ENCODE data around the gene ZGPAT. TPM values are rescaled to one million over a fixed set of nuclear protein-coding genes. Genes with fewer than 3 reads are reported as not detected.

The ZGPAT gene
- total and polyA plus RNA-seq, 2 of the 13 experiments (the other 11 are each of a cell fraction or from before 2014, with no cell fraction given) = 23.0 to 41.9 TPM

DNA sequence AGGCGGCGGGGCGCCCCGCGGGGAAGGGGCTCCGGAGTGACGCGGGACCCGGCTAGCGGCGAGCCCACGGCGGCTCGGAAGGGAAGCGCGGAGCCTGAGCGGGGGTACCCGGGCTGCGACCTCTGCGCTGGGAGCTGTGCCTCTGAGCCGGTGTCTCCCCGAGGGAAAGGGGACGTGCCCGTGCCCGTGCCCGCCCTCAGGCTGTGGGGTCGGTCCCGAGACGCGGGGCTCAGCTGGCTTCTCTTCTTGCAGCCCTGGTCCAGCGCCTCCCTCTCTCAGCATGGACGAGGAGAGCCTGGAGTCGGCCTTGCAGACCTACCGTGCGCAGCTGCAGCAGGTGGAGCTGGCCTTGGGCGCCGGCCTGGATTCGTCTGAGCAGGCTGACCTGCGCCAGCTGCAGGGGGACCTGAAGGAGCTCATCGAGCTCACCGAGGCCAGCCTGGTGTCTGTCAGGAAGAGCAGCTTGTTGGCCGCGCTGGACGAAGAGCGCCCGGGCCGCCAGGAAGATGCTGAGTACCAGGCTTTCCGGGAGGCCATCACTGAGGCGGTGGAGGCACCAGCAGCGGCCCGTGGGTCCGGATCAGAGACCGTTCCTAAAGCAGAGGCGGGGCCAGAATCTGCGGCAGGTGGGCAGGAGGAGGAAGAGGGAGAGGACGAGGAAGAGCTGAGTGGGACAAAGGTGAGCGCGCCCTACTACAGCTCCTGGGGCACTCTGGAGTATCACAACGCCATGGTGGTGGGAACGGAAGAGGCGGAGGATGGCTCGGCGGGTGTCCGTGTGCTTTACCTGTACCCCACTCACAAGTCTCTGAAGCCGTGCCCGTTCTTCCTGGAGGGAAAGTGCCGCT, 686 bp downstream of the ZGPAT start (continued):
- TF ChIP-seq, protein P1, sequence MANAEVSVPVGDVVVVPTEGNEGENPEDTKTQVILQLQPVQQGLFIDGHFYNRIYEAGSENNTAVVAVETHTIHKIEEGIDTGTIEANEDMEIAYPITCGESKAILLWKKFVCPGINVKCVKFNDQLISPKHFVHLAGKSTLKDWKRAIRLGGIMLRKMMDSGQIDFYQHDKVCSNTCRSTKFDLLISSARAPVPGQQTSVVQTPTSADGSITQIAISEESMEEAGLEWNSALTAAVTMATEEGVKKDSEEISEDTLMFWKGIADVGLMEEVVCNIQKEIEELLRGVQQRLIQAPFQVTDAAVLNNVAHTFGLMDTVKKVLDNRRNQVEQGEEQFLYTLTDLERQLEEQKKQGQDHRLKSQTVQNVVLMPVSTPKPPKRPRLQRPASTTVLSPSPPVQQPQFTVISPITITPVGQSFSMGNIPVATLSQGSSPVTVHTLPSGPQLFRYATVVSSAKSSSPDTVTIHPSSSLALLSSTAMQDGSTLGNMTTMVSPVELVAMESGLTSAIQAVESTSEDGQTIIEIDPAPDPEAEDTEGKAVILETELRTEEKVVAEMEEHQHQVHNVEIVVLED (CRISPR knock-in tag; IDR thresholded peaks at IDR 0.05; ENCODE audit: borderline replicate concordance) = no peak
- no peak for TF ChIP-seq REL (CRISPR knock-in tag; conservative IDR thresholded peaks at IDR 0.05)
- TF ChIP-seq ZNF547 (CRISPR knock-in tag; IDR thresholded peaks at IDR 0.05) = no peak; the same call in 1 of the 2 replicates
- TF ChIP-seq ARNTL (CRISPR knock-in tag; IDR thresholded peaks at IDR 0.05) = no peak
- no peak for TF ChIP-seq THAP11 (CRISPR knock-in tag; IDR thresholded peaks at IDR 0.05)
- TF ChIP-seq ZNF598 (CRISPR knock-in tag; IDR thresholded peaks at IDR 0.05; ENCODE audit: borderline replicate concordance) = no peak; the same call in 1 of the 2 replicates
- TF ChIP-seq CCAR2 (optimal IDR thresholded peaks at IDR 0.05; ENCODE audit: low read depth, low read length) = no peak
- TF ChIP-seq FOXO4 (CRISPR knock-in tag; conservative IDR thresholded peaks at IDR 0.05) = peak; percentile 51; the same call in 1 of the 2 replicates
- TF ChIP-seq BCLAF1 (IDR thresholded peaks at IDR 0.05) = no peak
- no peak for TF ChIP-seq PRDM4 (CRISPR knock-in tag; IDR thresholded peaks at IDR 0.05; ENCODE audit: borderline replicate concordance)
- TF ChIP-seq FOSL2 (CRISPR knock-in tag; IDR thresholded peaks at IDR 0.05) = no peak
- peak; percentile 92; the same call in 1 of the 2 replicates for TF ChIP-seq TRAFD1 (CRISPR knock-in tag; IDR thresholded peaks at IDR 0.05; ENCODE audit: borderline replicate concordance)
- peak; percentile 63; the same call in 1 of the 2 replicates for TF ChIP-seq HNRNPL (IDR thresholded peaks at IDR 0.05; ENCODE audit: low read depth, low read length)
- no peak for TF ChIP-seq ZNF207 (IDR thresholded peaks at IDR 0.05; ENCODE audit: borderline replicate concordance)
- no peak for TF ChIP-seq TEAD3 (CRISPR knock-in tag; optimal IDR thresholded peaks at IDR 0.05; ENCODE audit: borderline replicate concordance)
- no peak for TF ChIP-seq ZFP1 (CRISPR knock-in tag; IDR thresholded peaks at IDR 0.05)
- no peak for TF ChIP-seq REXO4 (CRISPR knock-in tag; IDR thresholded peaks at IDR 0.05; ENCODE audit: borderline replicate concordance)
- TF ChIP-seq ZNF644 (CRISPR knock-in tag; IDR thresholded peaks at IDR 0.05; ENCODE audit: low read depth) = no peak
- TF ChIP-seq ZNF678 (CRISPR knock-in tag; IDR thresholded peaks at IDR 0.05) = no peak
